Epithelial cell of proximal tubule (primary cell): ENCODE data around the gene SND1. TPM values are rescaled to one million over a fixed set of nuclear protein-coding genes. Genes with fewer than 3 reads are reported as not detected.

Experiments used
- DNase-seq: peaks from one replicate; pipeline ENCODE4 v3.0.0-alpha.2; 2011; ENCODE audit warnings: low read depth
- H3K4me3 ChIP-seq: 2 replicates; pipeline ENCODE4 v1.5.1; 2011; ENCODE audit warnings: low read depth, mild to moderate bottlenecking, low read length
- CTCF ChIP-seq: conservative IDR thresholded peaks from 2 replicates; pipeline ENCODE4 v1.5.1; 2012; ENCODE audit warnings: low read depth, mild to moderate bottlenecking, low read length
- total RNA-seq: library from RNA; depleted of rRNA; stranded (reverse); fragments of >200 nt; gene quantifications from 2 replicates; pipeline ENCODE4 v1.2.3, GENCODE V29; 2015

Gene SND1
- total RNA-seq, 1 donor from 2014 or later: 122 TPM

- no peak overlapping the region for H3K4me3 ChIP-seq
- TF ChIP-seq CTCF: no peak
- no peak for DNase-seq
These were observed 30.1 kb downstream of the SND1 start for GRCh38 chr7:127682140-127682539.

GRCh38 chr7:127683776-127684681, 32.0 kb downstream of the SND1 start:
- DNase-seq: no peak
- H3K4me3 ChIP-seq: no peak overlapping the region
- no peak for TF ChIP-seq CTCF

- no peak for TF ChIP-seq CTCF
- DNase-seq: no peak
- no peak overlapping the region for H3K4me3 ChIP-seq
These were observed 37.3 kb downstream of the SND1 start for GRCh38 chr7:127689194-127689772.

- DNase-seq: no peak
- TF ChIP-seq CTCF: no peak
- no peak overlapping the region for H3K4me3 ChIP-seq
These were observed 38.3 kb downstream of the SND1 start for GRCh38 chr7:127690337-127690736.

- no peak for TF ChIP-seq CTCF
- no peak for DNase-seq
- H3K4me3 ChIP-seq: no peak overlapping the region
These were observed 38.8 kb downstream of the SND1 start for GRCh38 chr7:127690806-127691205.

GRCh38 chr7:127692200-127692599, 40.2 kb downstream of the SND1 start:
- DNase-seq: no peak
- TF ChIP-seq CTCF: no peak
- H3K4me3 ChIP-seq: no peak overlapping the region
